ENCODE measurements around the gene HLCS. TPM values are rescaled to one million over a fixed set of nuclear protein-coding genes. Genes with fewer than 3 reads are reported as not detected.

The HLCS gene
- total RNA-seq, 3 donors from 2014 or later (not counting 1 experiment from before 2014, with no cell fraction given), result 28.4 to 36.0 (median 33.0) TPM

DNA sequence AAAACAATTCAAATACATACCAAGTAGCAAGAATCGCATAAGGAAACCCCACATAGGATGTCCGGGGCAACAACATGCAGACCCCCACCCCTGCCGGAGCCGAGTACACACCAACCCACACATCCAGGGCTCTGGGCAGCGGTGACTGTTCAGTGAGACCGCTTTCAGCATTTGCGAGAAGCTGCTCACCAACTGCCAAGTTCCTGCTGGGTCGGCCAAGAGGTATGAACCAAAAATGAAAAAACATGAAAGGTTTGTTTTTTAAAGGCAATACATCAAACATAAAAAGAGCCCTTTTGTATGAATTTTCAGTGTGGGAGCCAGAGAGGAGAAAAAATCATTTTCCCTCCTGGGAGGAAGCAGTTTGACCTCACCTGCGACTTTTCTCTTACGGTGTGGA, 175.3 kb downstream of the HLCS start:
- TF ChIP-seq, protein P1, sequence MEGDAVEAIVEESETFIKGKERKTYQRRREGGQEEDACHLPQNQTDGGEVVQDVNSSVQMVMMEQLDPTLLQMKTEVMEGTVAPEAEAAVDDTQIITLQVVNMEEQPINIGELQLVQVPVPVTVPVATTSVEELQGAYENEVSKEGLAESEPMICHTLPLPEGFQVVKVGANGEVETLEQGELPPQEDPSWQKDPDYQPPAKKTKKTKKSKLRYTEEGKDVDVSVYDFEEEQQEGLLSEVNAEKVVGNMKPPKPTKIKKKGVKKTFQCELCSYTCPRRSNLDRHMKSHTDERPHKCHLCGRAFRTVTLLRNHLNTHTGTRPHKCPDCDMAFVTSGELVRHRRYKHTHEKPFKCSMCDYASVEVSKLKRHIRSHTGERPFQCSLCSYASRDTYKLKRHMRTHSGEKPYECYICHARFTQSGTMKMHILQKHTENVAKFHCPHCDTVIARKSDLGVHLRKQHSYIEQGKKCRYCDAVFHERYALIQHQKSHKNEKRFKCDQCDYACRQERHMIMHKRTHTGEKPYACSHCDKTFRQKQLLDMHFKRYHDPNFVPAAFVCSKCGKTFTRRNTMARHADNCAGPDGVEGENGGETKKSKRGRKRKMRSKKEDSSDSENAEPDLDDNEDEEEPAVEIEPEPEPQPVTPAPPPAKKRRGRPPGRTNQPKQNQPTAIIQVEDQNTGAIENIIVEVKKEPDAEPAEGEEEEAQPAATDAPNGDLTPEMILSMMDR (IDR thresholded peaks at IDR 0.05), result no peak
- Histone ChIP-seq H3K36me3 (ENCODE audit: control insufficient read depth, insufficient read depth, low read length) (no peaks in the 10 kb centered on the region), H3K4me1 (ENCODE audit: control insufficient read depth, insufficient read depth, low read length) (no peaks in the 10 kb centered on the region), H3K4me3 (ENCODE audit: low read length) (no peak overlapping the region), H3K27ac (ENCODE audit: low read length) (no peak overlapping the region), H3K9me3 (ENCODE audit: control insufficient read depth, insufficient read depth, low read length) (peaks cover 3% of the 10 kb centered on the region), H3K27me3 (ENCODE audit: control insufficient read depth, insufficient read depth, low read length) (no peaks in the 10 kb centered on the region)
- intact Hi-C loops (cut with micrococcal nuclease), result no loop called here
- no peaks in the 10 kb centered on the region for H3K27me3 Mint-ChIP-seq (ENCODE audit: low read depth in 2 of 2)
- 95% methylated on average over 8 of the region's 10 CpGs for WGBS (ENCODE audit: insufficient coverage)
- H3K4me3 Mint-ChIP-seq, result no peak overlapping the region
- H3K27ac Mint-ChIP-seq, result no peak overlapping the region
- no peaks in the 10 kb centered on the region for H3K9me3 Mint-ChIP-seq
- peaks cover 0 to 7% of the 10 kb centered on the region in 2 donors for H3K4me1 Mint-ChIP-seq
- DNase-seq (no peak), ATAC-seq (no peak)
- no peaks in the 10 kb centered on the region for H3K36me3 Mint-ChIP-seq

DNA sequence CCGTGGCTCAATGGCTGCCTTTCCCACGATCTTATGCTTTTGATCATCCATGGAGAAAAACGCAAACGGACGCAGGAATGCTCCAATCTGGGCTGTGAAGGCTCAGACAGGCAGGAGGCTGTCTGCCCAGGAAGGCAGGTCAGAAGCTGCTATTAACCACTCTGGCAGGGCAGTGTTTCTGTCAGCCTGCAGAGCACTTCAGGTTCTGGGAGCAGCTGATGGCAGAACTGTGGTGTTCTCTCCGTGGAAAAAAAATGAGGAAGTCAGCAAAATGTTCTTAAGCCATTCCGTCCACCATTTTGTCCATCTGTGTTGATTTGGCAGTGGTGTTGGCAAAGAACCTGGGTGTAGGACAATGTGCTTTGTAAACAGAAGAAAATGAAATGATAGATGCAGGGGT, 175.9 kb downstream of the HLCS start:
- Mint-ChIP-seq H3K36me3 (no peaks in the 10 kb centered on the region), H3K4me3 (no peak overlapping the region), H3K27me3 (ENCODE audit: low read depth in 2 of 2) (no peaks in the 10 kb centered on the region), H3K4me1 (peaks cover 0 to 7% of the 10 kb centered on the region in 2 donors), H3K9me3 (no peaks in the 10 kb centered on the region), H3K27ac (no peak overlapping the region)
- ATAC-seq, result no peak
- WGBS (ENCODE audit: insufficient coverage), result 84% methylated on average over 7 of the region's 7 CpGs
- Histone ChIP-seq H3K27ac (ENCODE audit: low read length) (no peak overlapping the region), H3K36me3 (ENCODE audit: control insufficient read depth, insufficient read depth, low read length) (no peaks in the 10 kb centered on the region), H3K4me3 (ENCODE audit: low read length) (no peak overlapping the region), H3K27me3 (ENCODE audit: control insufficient read depth, insufficient read depth, low read length) (no peaks in the 10 kb centered on the region), H3K4me1 (ENCODE audit: control insufficient read depth, insufficient read depth, low read length) (no peaks in the 10 kb centered on the region), H3K9me3 (ENCODE audit: control insufficient read depth, insufficient read depth, low read length) (peaks cover 2% of the 10 kb centered on the region)
- DNase-seq, result no peak
- TF ChIP-seq, protein P1 (IDR thresholded peaks at IDR 0.05), result no peak
- intact Hi-C loops (cut with micrococcal nuclease), result no loop called here

DNA sequence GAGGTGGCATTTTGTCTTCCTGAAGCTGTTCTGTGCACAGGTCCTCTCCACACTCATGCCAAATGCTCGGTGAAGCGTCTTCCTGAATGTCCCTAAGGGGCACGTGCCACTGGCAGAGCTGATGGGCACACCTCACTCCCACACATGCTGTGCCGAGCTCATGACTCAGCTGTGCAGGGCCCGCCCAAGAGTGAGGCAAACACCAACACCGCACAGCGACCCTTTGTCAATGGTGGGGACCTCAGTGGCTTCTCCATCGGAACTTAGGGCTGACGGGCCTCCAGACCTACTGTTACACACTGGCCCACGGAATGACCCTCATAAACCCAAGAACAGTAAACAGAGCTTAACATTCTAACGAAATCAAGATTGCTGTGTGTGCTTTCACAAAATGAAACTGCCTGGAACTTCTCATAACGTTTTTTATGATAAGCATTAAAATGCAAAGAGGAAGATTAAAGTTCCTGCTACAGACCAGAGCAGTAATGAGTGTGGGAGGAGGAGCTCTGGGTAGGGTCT, 178.3 kb downstream of the HLCS start:
- no peak overlapping the region for H3K27ac ChIP-seq (ENCODE audit: low read length)
- Mint-ChIP-seq H3K4me3 (no peak overlapping the region), H3K4me1 (no peaks in the 10 kb centered on the region), H3K36me3 (no peaks in the 10 kb centered on the region), H3K27ac (no peak overlapping the region), H3K9me3 (no peaks in the 10 kb centered on the region), H3K27me3 (ENCODE audit: low read depth in 2 of 2) (no peaks in the 10 kb centered on the region)
- TF ChIP-seq, protein P1 (IDR thresholded peaks at IDR 0.05), result no peak
- H3K27me3 ChIP-seq (ENCODE audit: control insufficient read depth, insufficient read depth, low read length), result no peaks in the 10 kb centered on the region
- H3K9me3 ChIP-seq (ENCODE audit: control insufficient read depth, insufficient read depth, low read length), result no peaks in the 10 kb centered on the region
- WGBS (ENCODE audit: insufficient coverage), result 87% methylated on average over 12 of the region's 12 CpGs
- no peaks in the 10 kb centered on the region for H3K4me1 ChIP-seq (ENCODE audit: control insufficient read depth, insufficient read depth, low read length)
- intact Hi-C loops (cut with micrococcal nuclease), result no loop called here
- DNase-seq (no peak), ATAC-seq (peak in 1 of 3 donors; percentile 38)
- H3K4me3 ChIP-seq (ENCODE audit: low read length), result no peak overlapping the region
- no peaks in the 10 kb centered on the region for H3K36me3 ChIP-seq (ENCODE audit: control insufficient read depth, insufficient read depth, low read length)

DNA sequence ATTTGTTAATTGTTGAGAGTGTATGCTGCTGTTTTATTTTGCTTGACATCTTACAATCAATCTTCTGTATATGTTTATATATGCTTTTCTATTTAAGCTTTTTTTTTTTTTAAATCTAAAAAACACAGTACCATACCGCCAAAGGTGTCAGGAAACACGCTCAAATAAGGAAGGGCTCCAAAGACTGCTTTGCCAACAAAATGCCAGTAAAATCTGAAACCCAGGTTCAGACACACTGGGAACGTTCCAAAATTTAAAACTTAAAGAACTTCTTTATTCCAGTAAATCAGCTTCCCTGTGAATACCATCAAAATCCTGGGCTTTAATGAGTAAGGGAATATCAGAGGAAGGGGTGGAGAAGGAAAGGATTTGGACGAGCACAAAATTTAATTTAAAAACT, 180.3 kb downstream of the HLCS start:
- no peaks in the 10 kb centered on the region for H3K4me1 ChIP-seq (ENCODE audit: control insufficient read depth, insufficient read depth, low read length)
- Mint-ChIP-seq H3K9me3 (no peaks in the 10 kb centered on the region), H3K27me3 (ENCODE audit: low read depth in 2 of 2) (no peaks in the 10 kb centered on the region), H3K4me1 (no peaks in the 10 kb centered on the region), H3K36me3 (no peaks in the 10 kb centered on the region), H3K4me3 (no peak overlapping the region), H3K27ac (no peak overlapping the region)
- intact Hi-C loops (cut with micrococcal nuclease), result no loop called here
- no peaks in the 10 kb centered on the region for H3K9me3 ChIP-seq (ENCODE audit: control insufficient read depth, insufficient read depth, low read length)
- no peak for ATAC-seq
- TF ChIP-seq, protein P1 (IDR thresholded peaks at IDR 0.05), result no peak
- 100% methylated on average over 2 of the region's 4 CpGs for WGBS (ENCODE audit: insufficient coverage)
- no peaks in the 10 kb centered on the region for H3K36me3 ChIP-seq (ENCODE audit: control insufficient read depth, insufficient read depth, low read length)
- no peak for DNase-seq
- H3K4me3 ChIP-seq (ENCODE audit: low read length), result no peak overlapping the region
- H3K27ac ChIP-seq (ENCODE audit: low read length), result no peak overlapping the region
- H3K27me3 ChIP-seq (ENCODE audit: control insufficient read depth, insufficient read depth, low read length), result no peaks in the 10 kb centered on the region
